ENCODE measurements around the gene CLDN15. TPM values are rescaled to one million over a fixed set of nuclear protein-coding genes. Genes with fewer than 3 reads are reported as not detected.
"Not testable (repeated sequence)": the region's sequence is repeated elsewhere in the genome, so short reads cannot be mapped to it uniquely, and the experiment has no call there.

Gene CLDN15
- polyA plus RNA-seq, 1 donor: 115 TPM

- Histone ChIP-seq H3K36me3 (ENCODE audit: control insufficient read depth, insufficient read depth, low read length) (peaks cover 65% of the 10 kb centered on the region), H3K27me3 (ENCODE audit: control insufficient read depth, insufficient read depth, low read length) (no peaks in the 10 kb centered on the region), H3K4me1 (ENCODE audit: control insufficient read depth, insufficient read depth, low read length) (no peaks in the 10 kb centered on the region), H3K9me3 (ENCODE audit: control insufficient read depth, low read depth, low read length) (no peaks in the 10 kb centered on the region), H3K4me3 (ENCODE audit: low read length) (no peak overlapping the region), H3K27ac (ENCODE audit: low read length) (no peak overlapping the region)
- WGBS (ENCODE audit: insufficient coverage, low lambda C conversion rate): no CpG with 5 or more reads among the region's 19 CpGs
- DNase-seq: no peak
These were observed 27.5 kb downstream of the CLDN15 start for GRCh38 chr7:101210143-101210542.

- Histone ChIP-seq H3K4me1 (ENCODE audit: control insufficient read depth, insufficient read depth, low read length) (no peaks in the 10 kb centered on the region), H3K27ac (ENCODE audit: low read length) (no peak overlapping the region), H3K36me3 (ENCODE audit: control insufficient read depth, insufficient read depth, low read length) (peaks cover 62% of the 10 kb centered on the region), H3K27me3 (ENCODE audit: control insufficient read depth, insufficient read depth, low read length) (no peaks in the 10 kb centered on the region), H3K4me3 (ENCODE audit: low read length) (no peak overlapping the region), H3K9me3 (ENCODE audit: control insufficient read depth, low read depth, low read length) (no peaks in the 10 kb centered on the region)
- no peak for DNase-seq
- WGBS (ENCODE audit: insufficient coverage, low lambda C conversion rate): no CpG with 5 or more reads among the region's 14 CpGs
These were observed 28.8 kb downstream of the CLDN15 start for GRCh38 chr7:101208794-101209193.

- H3K36me3 ChIP-seq (ENCODE audit: control insufficient read depth, insufficient read depth, low read length): peaks cover 53% of the 10 kb centered on the region
- WGBS (ENCODE audit: insufficient coverage, low lambda C conversion rate): no CpG with 5 or more reads among the region's 17 CpGs
- H3K27me3 ChIP-seq (ENCODE audit: control insufficient read depth, insufficient read depth, low read length): peaks cover 5% of the 10 kb centered on the region
- no peak for DNase-seq
- H3K27ac ChIP-seq (ENCODE audit: low read length): no peak overlapping the region
- no peak overlapping the region for H3K4me3 ChIP-seq (ENCODE audit: low read length)
- peaks cover 2% of the 10 kb centered on the region for H3K4me1 ChIP-seq (ENCODE audit: control insufficient read depth, insufficient read depth, low read length)
- H3K9me3 ChIP-seq (ENCODE audit: control insufficient read depth, low read depth, low read length): no peaks in the 10 kb centered on the region
These were observed 30.1 kb downstream of the CLDN15 start for GRCh38 chr7:101207459-101207858.

GRCh38 chr7:101206665-101207042 is 30.9 kb downstream of the CLDN15 start:
- WGBS (ENCODE audit: insufficient coverage, low lambda C conversion rate): no CpG with 5 or more reads among the region's 19 CpGs
- Histone ChIP-seq H3K27ac (ENCODE audit: low read length) (no peak overlapping the region), H3K4me3 (ENCODE audit: low read length) (no peak overlapping the region), H3K27me3 (ENCODE audit: control insufficient read depth, insufficient read depth, low read length) (peaks cover 13% of the 10 kb centered on the region), H3K9me3 (ENCODE audit: control insufficient read depth, low read depth, low read length) (no peaks in the 10 kb centered on the region), H3K4me1 (ENCODE audit: control insufficient read depth, insufficient read depth, low read length) (peaks cover 6% of the 10 kb centered on the region), H3K36me3 (ENCODE audit: control insufficient read depth, insufficient read depth, low read length) (peaks cover 45% of the 10 kb centered on the region)
- no peak for DNase-seq

GRCh38 chr7:101205901-101206664 is 31.5 kb downstream of the CLDN15 start:
- Histone ChIP-seq H3K36me3 (ENCODE audit: control insufficient read depth, insufficient read depth, low read length) (peaks cover 39% of the 10 kb centered on the region), H3K4me1 (ENCODE audit: control insufficient read depth, insufficient read depth, low read length) (peaks cover 6% of the 10 kb centered on the region), H3K9me3 (ENCODE audit: control insufficient read depth, low read depth, low read length) (no peaks in the 10 kb centered on the region), H3K4me3 (ENCODE audit: low read length) (no peak overlapping the region), H3K27ac (ENCODE audit: low read length) (no peak overlapping the region), H3K27me3 (ENCODE audit: control insufficient read depth, insufficient read depth, low read length) (peaks cover 16% of the 10 kb centered on the region)
- no peak for DNase-seq
- WGBS (ENCODE audit: insufficient coverage, low lambda C conversion rate): no CpG with 5 or more reads among the region's 32 CpGs

- H3K4me1 ChIP-seq (ENCODE audit: control insufficient read depth, insufficient read depth, low read length); H3K27ac ChIP-seq (ENCODE audit: low read length); H3K9me3 ChIP-seq (ENCODE audit: control insufficient read depth, low read depth, low read length); H3K4me3 ChIP-seq (ENCODE audit: low read length); DNase-seq: not testable (repeated sequence)
- no CpG with 5 or more reads among the region's 22 CpGs for WGBS (ENCODE audit: insufficient coverage, low lambda C conversion rate)
- H3K27me3 ChIP-seq (ENCODE audit: control insufficient read depth, insufficient read depth, low read length): peaks cover 23% of the 10 kb centered on the region
- peaks cover 25% of the 10 kb centered on the region for H3K36me3 ChIP-seq (ENCODE audit: control insufficient read depth, insufficient read depth, low read length)
These were observed 33.6 kb downstream of the CLDN15 start for GRCh38 chr7:101203740-101204738.

- Histone ChIP-seq H3K27ac (ENCODE audit: low read length) (no peak overlapping the region), H3K27me3 (ENCODE audit: control insufficient read depth, insufficient read depth, low read length) (peaks cover 23% of the 10 kb centered on the region), H3K4me1 (ENCODE audit: control insufficient read depth, insufficient read depth, low read length) (peaks cover 12% of the 10 kb centered on the region), H3K36me3 (ENCODE audit: control insufficient read depth, insufficient read depth, low read length) (peaks cover 14% of the 10 kb centered on the region), H3K9me3 (ENCODE audit: control insufficient read depth, low read depth, low read length) (peaks cover 3% of the 10 kb centered on the region), H3K4me3 (ENCODE audit: low read length) (no peak overlapping the region)
- DNase-seq: no peak
- no CpG with 5 or more reads among the region's 5 CpGs for WGBS (ENCODE audit: insufficient coverage, low lambda C conversion rate)
These were observed 35.0 kb downstream of the CLDN15 start for GRCh38 chr7:101202603-101202918.

GRCh38 chr7:101201695-101202602 is 35.7 kb downstream of the CLDN15 start:
- Histone ChIP-seq H3K4me1 (ENCODE audit: control insufficient read depth, insufficient read depth, low read length) (peaks cover 12% of the 10 kb centered on the region), H3K9me3 (ENCODE audit: control insufficient read depth, low read depth, low read length) (peaks cover 3% of the 10 kb centered on the region), H3K27me3 (ENCODE audit: control insufficient read depth, insufficient read depth, low read length) (peaks cover 23% of the 10 kb centered on the region), H3K27ac (ENCODE audit: low read length) (peak overlapping the region; percentile 98), H3K4me3 (ENCODE audit: low read length) (peak overlapping the region; percentile 59), H3K36me3 (ENCODE audit: control insufficient read depth, insufficient read depth, low read length) (peaks cover 9% of the 10 kb centered on the region)
- no CpG with 5 or more reads among the region's 75 CpGs for WGBS (ENCODE audit: insufficient coverage, low lambda C conversion rate)
- peak; percentile 65 to 90 for DNase-seq

GRCh38 chr7:101200862-101201599 is 36.6 kb downstream of the CLDN15 start, which contains the start of gene MOGAT3:
MOGAT3 (minus strand) TSS chr7:101201036; CDS start chr7:101200854, 182 bp downstream.
- Histone ChIP-seq H3K27ac (ENCODE audit: low read length) (peak within 1 kb of the TSS; percentile 98), H3K4me3 (ENCODE audit: low read length) (peak within 1 kb of the TSS; percentile 59), H3K36me3 (ENCODE audit: control insufficient read depth, insufficient read depth, low read length) (peaks cover 2% of the 10 kb centered on the region), H3K27me3 (ENCODE audit: control insufficient read depth, insufficient read depth, low read length) (peaks cover 23% of the 10 kb centered on the region), H3K9me3 (ENCODE audit: control insufficient read depth, low read depth, low read length) (peaks cover 3% of the 10 kb centered on the region), H3K4me1 (ENCODE audit: control insufficient read depth, insufficient read depth, low read length) (peaks cover 12% of the 10 kb centered on the region)
- DNase-seq: peak; percentile 95 to 98
- WGBS (ENCODE audit: insufficient coverage, low lambda C conversion rate): 7% methylated on average over 5 of the region's 21 CpGs

All from large intestine (tissue), 3 donors.